B cell (primary cell): ENCODE measurements around the gene SMIM7. TPM values are rescaled to one million over a fixed set of nuclear protein-coding genes. Genes with fewer than 3 reads are reported as not detected.

ENCODE experiments used
- ATAC-seq: fragments of 200-7000 bp; cut with Tn5 transposase; one replicate; pipeline ENCODE4 v1.10.0; 2021; ENCODE audit warnings: low read depth, mild to moderate bottlenecking, moderate number of reproducible peaks, moderate library complexity
- CTCF ChIA-PET: fragments of 350-600 bp; sonication (Branson Sonifier 250); formaldehyde crosslinking; loops from one replicate; lab custom pipeline; 2021; ENCODE audit warnings: antibody characterized with exemption, inconsistent platforms; lab: Charles Lee
- POLR2A ChIA-PET: fragments of 350-600 bp; sonication (Branson Sonifier 250); formaldehyde crosslinking; loops from one replicate; lab custom pipeline; 2021; ENCODE audit warnings: antibody characterized with exemption; lab: Charles Lee
- DNase-seq: peaks from one replicate; pipeline ENCODE4 v3.0.0; 2013
- H2AFZ ChIP-seq: 2 replicates; pipeline ENCODE4 v1.6.1; 2012; ENCODE audit warnings: mild to moderate bottlenecking, low read depth, low read length; ENCODE audit not compliant: insufficient read depth, poor library complexity, severe bottlenecking
- H3K27ac ChIP-seq, 2 donors: 1 replicate in 1 of 2; 2 replicates in 1 of 2; pipeline ENCODE4 v1.5.1; 2012 to 2013; ENCODE audit warnings: low read length in 2 of 2, mild to moderate bottlenecking in 2 of 2, moderate library complexity in 1 of 2
- H3K27me3 ChIP-seq, 4 experiments: fragments of 200-600 bp in 1 of 4; sonication (generic) in 1 of 4; replicated peaks in 1 of 4; 1 replicate in 2 of 4; 2 replicates in 2 of 4; pipeline versions ENCODE4 v1.6.1 to v1.7.0; 2013 to 2016; ENCODE audit warnings: low read length in 3 of 4, mild to moderate bottlenecking in 2 of 4, mixed read lengths in 1 of 4, moderate library complexity in 1 of 4; ENCODE audit not compliant: insufficient read depth in 4 of 4, control insufficient read depth in 3 of 4; ENCODE audit errors: control extremely low read depth in 1 of 4
- H3K36me3 ChIP-seq, 2 experiments: replicated peaks in 1 of 2; 1 replicate in 1 of 2; 2 replicates in 1 of 2; pipeline versions ENCODE4 v1.6.1 to v1.7.1; 2013; ENCODE audit warnings: low read length in 1 of 2; ENCODE audit not compliant: insufficient read depth in 2 of 2, control insufficient read depth in 1 of 2; ENCODE audit errors: control extremely low read depth in 1 of 2, extremely low read depth in 1 of 2
- H3K4me1 ChIP-seq, 2 donors: fragments of 200-600 bp in 1 of 2; sonication (generic) in 1 of 2; 1 replicate in 1 of 2; 2 replicates in 1 of 2; pipeline versions ENCODE4 v1.5.1 to v1.6.1; 2013 to 2017; ENCODE audit warnings: low read length in 2 of 2; ENCODE audit not compliant: control insufficient read depth in 2 of 2, insufficient read depth in 2 of 2
- H3K4me2 ChIP-seq: replicated peaks from 2 replicates; pipeline ENCODE3; 2012; ENCODE audit warnings: mild to moderate bottlenecking, low read depth, low read length; ENCODE audit not compliant: poor library complexity, severe bottlenecking
- H3K4me3 ChIP-seq, 5 experiments: fragments of 200-600 bp in 1 of 5; sonication (generic) in 1 of 5; 1 replicate in 3 of 5; 2 replicates in 2 of 5; pipeline versions ENCODE4 v1.5.1 to v1.7.0; 2011 to 2016; ENCODE audit warnings: low read length in 4 of 5, mild to moderate bottlenecking in 4 of 5, low read depth in 2 of 5, control low read depth in 1 of 5, moderate library complexity in 1 of 5; ENCODE audit not compliant: insufficient read depth in 1 of 5; ENCODE audit errors: control extremely low read depth in 1 of 5, extremely low read depth in 1 of 5
- H3K79me2 ChIP-seq: fragments of 200-600 bp; sonication (generic); one replicate; pipeline ENCODE4 v1.6.0; 2016; ENCODE audit warnings: low read length; ENCODE audit not compliant: control insufficient read depth, insufficient read depth
- H3K9ac ChIP-seq: fragments of 200-600 bp; sonication (generic); 2 replicates; pipeline ENCODE4 v1.6.1; 2017; ENCODE audit warnings: mild to moderate bottlenecking, low read length, moderate library complexity
- H3K9me3 ChIP-seq, 3 donors: one replicate each; pipeline versions ENCODE4 v1.6.1 to v1.7.1; 2013; ENCODE audit warnings: low read length in 2 of 3; ENCODE audit not compliant: control insufficient read depth in 2 of 3, insufficient read depth in 1 of 3; ENCODE audit errors: control extremely low read depth in 1 of 3
- H4K20me1 ChIP-seq: 2 replicates; pipeline ENCODE4 v1.6.0; 2012; ENCODE audit warnings: mild to moderate bottlenecking, low read length; ENCODE audit not compliant: insufficient read depth, control insufficient read depth, poor library complexity, severe bottlenecking
- H3K27ac Mint-ChIP-seq: one replicate; pipeline ENCODE4 v1.8.0; 2021; ENCODE audit warnings: mixed read lengths
- H3K27me3 Mint-ChIP-seq: one replicate; pipeline ENCODE4 v1.8.0; 2021; ENCODE audit warnings: mixed read lengths
- H3K4me1 Mint-ChIP-seq: one replicate; pipeline ENCODE4 v1.8.0; 2021; ENCODE audit warnings: mixed read lengths
- H3K4me3 Mint-ChIP-seq: one replicate; pipeline ENCODE4 v1.8.0; 2021; ENCODE audit warnings: mixed read lengths
- H3K9me3 Mint-ChIP-seq: one replicate; pipeline ENCODE4 v1.8.0; 2022; ENCODE audit warnings: mixed read lengths; ENCODE audit not compliant: insufficient read depth
- EZH2 ChIP-seq: IDR thresholded peaks from 2 replicates; pipeline ENCODE4 v1.6.1; 2012; ENCODE audit warnings: borderline replicate concordance, low read depth, mild to moderate bottlenecking, moderate library complexity, low read length; ENCODE audit not compliant: insufficient read depth, poor library complexity, severe bottlenecking
- WGBS: methylation state at CpG from one replicate; pipeline ENCODE4 v1.1.5; 2013; ENCODE audit warnings: missing lambda C conversion rate; ENCODE audit not compliant: insufficient coverage; 5-methylcytosine and 5-hydroxymethylcytosine counted together
- intact Hi-C: fragments of 100-400 bp; cut with micrococcal nuclease; formaldehyde crosslinking; loops from one replicate; pipeline ENCODE4 v1.10.0; 2022
- polyA plus RNA-seq: library from polyadenylated mRNA; depleted of rRNA; stranded (reverse); fragments of >200 nt; gene quantifications from 2 replicates; pipeline ENCODE4 v1.2.3, GENCODE V29; 2012
- total RNA-seq, 2 donors: library from RNA; stranded (reverse); fragments of 120-200 nt in 1 of 2; gene quantifications; 1 replicate in 1 of 2; 2 replicates in 1 of 2; pipeline versions ENCODE4 v1.2.3 to v1.2.4, GENCODE V29; 2013 to 2022
- TF ChIP-seq, protein P1 (sequence below): fragments of 200-600 bp; IDR thresholded peaks from one replicate; pipeline ENCODE4 v1.8.0; 2022; ENCODE audit warnings: antibody characterized with exemption, mild to moderate bottlenecking

SMIM7 gene
- total and polyA plus RNA-seq, 2 donors (not counting 1 experiment from before 2014, with no cell fraction given) = 54.7 to 133 TPM

DNA sequence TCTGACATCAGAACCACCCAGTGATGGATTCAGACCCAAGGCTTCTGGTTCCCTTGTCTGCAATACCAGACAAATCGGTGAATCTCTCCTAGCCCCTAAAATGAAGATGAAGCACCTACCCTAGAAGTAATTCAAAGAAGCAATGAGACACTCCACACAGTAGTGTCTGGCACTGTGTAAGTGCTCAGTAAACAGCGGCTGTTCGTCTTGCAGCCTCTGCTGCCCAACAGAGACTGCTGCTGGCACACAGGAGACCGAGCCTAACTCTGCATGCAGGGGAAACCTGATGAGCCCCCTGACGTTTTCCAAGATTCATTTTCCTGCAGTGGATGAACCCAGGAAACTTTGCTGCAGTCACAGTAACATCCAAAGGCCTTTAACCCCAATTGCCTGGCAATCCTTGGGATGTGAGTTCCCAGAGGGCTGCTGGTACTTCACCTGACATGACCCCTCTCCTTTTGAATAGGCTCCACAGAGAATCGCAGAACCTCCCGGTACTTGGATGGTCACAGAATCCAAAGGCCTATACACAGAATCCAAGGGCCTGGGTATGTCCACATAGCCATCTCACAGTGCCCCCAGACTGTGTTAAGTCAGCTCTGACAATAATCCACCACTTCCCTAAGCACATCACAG lies 38.7 kb downstream of the SMIM7 start:
- no peak overlapping the region for H3K27ac ChIP-seq
- no peak overlapping the region for H3K4me3 Mint-ChIP-seq
- DNase-seq = no peak
- no peaks in the 10 kb centered on the region for H3K27me3 ChIP-seq
- H3K27me3 Mint-ChIP-seq = no peaks in the 10 kb centered on the region
- H3K4me1 ChIP-seq = peaks cover 30 to 47% of the 10 kb centered on the region in 2 donors
- H3K79me2 ChIP-seq = peaks cover 100% of the 10 kb centered on the region
- peaks cover 0 to 36% of the 10 kb centered on the region in 2 experiments for H3K36me3 ChIP-seq
- ChIA-PET CTCF (no interaction called here), POLR2A (no interaction called here)
- H3K9me3 ChIP-seq = no peaks in the 10 kb centered on the region
- H3K4me1 Mint-ChIP-seq = peaks cover 85% of the 10 kb centered on the region
- peaks cover 98% of the 10 kb centered on the region for H4K20me1 ChIP-seq
- no peak overlapping the region for H2AFZ ChIP-seq
- no peak for ATAC-seq
- intact Hi-C loops = no loop called here
- whole genome bisulfite sequencing = 99% methylated on average over 7 of the region's 7 CpGs
- H3K4me3 ChIP-seq = no peak overlapping the region
- no peak overlapping the region for H3K4me2 ChIP-seq
- no peak for TF ChIP-seq EZH2
- TF ChIP-seq, protein P1, sequence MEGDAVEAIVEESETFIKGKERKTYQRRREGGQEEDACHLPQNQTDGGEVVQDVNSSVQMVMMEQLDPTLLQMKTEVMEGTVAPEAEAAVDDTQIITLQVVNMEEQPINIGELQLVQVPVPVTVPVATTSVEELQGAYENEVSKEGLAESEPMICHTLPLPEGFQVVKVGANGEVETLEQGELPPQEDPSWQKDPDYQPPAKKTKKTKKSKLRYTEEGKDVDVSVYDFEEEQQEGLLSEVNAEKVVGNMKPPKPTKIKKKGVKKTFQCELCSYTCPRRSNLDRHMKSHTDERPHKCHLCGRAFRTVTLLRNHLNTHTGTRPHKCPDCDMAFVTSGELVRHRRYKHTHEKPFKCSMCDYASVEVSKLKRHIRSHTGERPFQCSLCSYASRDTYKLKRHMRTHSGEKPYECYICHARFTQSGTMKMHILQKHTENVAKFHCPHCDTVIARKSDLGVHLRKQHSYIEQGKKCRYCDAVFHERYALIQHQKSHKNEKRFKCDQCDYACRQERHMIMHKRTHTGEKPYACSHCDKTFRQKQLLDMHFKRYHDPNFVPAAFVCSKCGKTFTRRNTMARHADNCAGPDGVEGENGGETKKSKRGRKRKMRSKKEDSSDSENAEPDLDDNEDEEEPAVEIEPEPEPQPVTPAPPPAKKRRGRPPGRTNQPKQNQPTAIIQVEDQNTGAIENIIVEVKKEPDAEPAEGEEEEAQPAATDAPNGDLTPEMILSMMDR = no peak
- H3K9ac ChIP-seq = no peak overlapping the region
- H3K9me3 Mint-ChIP-seq = no peaks in the 10 kb centered on the region
- no peak overlapping the region for H3K27ac Mint-ChIP-seq

DNA sequence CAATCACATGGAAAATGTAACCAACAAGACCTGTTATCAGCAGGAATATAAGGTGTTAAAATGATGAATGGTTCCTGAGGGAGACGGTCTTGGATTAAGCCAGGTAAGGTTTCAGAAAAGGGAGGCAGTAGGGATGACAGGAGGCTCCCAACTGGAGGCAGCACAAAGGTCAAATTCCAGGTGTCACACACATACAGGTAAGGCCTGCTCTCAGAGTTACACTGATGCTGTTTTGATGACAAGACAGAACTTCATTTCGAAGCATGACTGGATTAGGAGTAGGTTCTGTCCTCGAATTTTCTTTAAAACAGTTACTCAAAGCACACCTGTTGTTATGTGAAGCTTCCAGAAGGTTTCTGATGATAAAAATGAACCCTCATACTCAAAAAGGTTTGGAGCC lies 39.4 kb downstream of the SMIM7 start:
- Histone ChIP-seq H3K79me2 (peaks cover 100% of the 10 kb centered on the region), H3K4me1 (peaks cover 30 to 47% of the 10 kb centered on the region in 2 donors), H3K4me3 (no peak overlapping the region), H3K36me3 (peaks cover 0 to 33% of the 10 kb centered on the region in 2 experiments), H2AFZ (no peak overlapping the region), H3K9ac (no peak overlapping the region), H3K27ac (no peak overlapping the region), H3K9me3 (no peaks in the 10 kb centered on the region), H3K4me2 (no peak overlapping the region), H3K27me3 (no peaks in the 10 kb centered on the region), H4K20me1 (peaks cover 99% of the 10 kb centered on the region)
- ATAC-seq = no peak
- ChIA-PET CTCF (no interaction called here), POLR2A (no interaction called here)
- H3K4me1 Mint-ChIP-seq = peaks cover 85% of the 10 kb centered on the region
- no peaks in the 10 kb centered on the region for H3K9me3 Mint-ChIP-seq
- H3K27ac Mint-ChIP-seq = no peak overlapping the region
- intact Hi-C loops = no loop called here
- WGBS = no CpG with 5 or more reads among the region's 3 CpGs
- TF ChIP-seq, protein P1 = no peak
- no peak for TF ChIP-seq EZH2
- H3K4me3 Mint-ChIP-seq = no peak overlapping the region
- no peaks in the 10 kb centered on the region for H3K27me3 Mint-ChIP-seq
- no peak for DNase-seq
